ENCODE data around the gene SYNDIG1.

SYNDIG1 gene

DNA sequence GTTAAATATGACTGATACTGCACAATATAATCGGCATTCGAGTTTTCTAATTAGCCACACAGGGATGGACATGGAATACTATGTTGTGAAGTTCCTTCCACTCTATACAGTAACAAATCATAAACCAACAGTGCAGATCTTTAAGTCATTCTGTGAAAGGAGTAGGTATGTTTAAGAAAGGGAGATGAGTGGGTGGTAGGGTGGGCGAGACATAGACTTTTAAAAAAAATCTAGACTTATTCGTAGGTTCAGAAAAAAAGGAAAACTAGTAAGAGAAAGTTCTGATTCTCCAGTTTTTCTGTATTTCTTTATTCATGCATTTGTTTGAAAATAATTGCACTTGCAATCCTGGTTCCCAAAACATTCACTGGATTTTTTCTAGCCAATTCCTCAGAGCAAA, 61.8 kb downstream of the SYNDIG1 start:
- TF ChIP-seq, protein P1, sequence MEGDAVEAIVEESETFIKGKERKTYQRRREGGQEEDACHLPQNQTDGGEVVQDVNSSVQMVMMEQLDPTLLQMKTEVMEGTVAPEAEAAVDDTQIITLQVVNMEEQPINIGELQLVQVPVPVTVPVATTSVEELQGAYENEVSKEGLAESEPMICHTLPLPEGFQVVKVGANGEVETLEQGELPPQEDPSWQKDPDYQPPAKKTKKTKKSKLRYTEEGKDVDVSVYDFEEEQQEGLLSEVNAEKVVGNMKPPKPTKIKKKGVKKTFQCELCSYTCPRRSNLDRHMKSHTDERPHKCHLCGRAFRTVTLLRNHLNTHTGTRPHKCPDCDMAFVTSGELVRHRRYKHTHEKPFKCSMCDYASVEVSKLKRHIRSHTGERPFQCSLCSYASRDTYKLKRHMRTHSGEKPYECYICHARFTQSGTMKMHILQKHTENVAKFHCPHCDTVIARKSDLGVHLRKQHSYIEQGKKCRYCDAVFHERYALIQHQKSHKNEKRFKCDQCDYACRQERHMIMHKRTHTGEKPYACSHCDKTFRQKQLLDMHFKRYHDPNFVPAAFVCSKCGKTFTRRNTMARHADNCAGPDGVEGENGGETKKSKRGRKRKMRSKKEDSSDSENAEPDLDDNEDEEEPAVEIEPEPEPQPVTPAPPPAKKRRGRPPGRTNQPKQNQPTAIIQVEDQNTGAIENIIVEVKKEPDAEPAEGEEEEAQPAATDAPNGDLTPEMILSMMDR (IDR thresholded peaks at IDR 0.05): no peak
- Histone ChIP-seq H3K36me3 (no peaks in the 10 kb centered on the region), H3K27me3 (no peaks in the 10 kb centered on the region), H3K27ac (no peak overlapping the region), H3K9me3 (no peaks in the 10 kb centered on the region), H3K4me3 (ENCODE audit: low read depth in 1 of 2, low read length in 1 of 2) (no peak overlapping the region), H3K4me1 (ENCODE audit: control insufficient read depth in 1 of 2, insufficient read depth in 1 of 2, low read depth in 1 of 2, low read length in 1 of 2) (no peaks in the 10 kb centered on the region)

DNA sequence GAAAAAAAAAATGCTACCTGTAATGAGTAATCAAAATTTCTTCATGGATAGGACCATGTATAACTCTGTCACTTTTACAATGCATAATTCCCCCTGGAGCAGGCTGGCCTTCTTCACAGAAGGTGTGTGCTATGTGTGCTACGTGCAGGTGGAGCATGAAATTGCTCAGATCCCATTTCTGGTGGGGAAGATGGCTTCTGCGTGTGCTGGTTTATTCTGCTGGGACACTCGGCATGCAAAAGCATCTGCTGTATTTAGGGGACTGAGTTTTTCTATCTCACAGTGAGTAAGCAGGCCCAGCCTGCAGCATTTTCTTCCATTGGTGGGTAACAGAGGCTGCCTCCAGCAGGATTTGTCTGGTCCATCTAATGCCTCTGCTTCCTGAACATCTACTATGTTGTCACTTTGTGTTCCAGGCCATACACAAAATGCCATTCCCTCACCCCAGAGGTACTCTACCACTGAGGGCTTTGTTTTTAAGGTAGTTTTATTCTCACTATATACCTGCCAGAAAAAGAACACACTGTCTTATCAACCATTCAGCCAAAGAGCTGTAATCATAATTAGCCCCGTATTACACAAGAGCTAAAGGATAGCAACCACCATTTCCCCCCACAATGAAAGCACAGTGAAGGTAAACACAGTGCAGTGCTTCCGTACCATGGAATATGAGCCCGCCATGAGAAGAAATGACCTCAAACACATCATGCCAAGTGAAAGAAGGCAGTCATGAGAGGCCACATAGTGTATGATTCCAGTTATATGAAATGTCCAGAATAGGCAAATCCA, 62.4 kb downstream of the SYNDIG1 start:
- no peak overlapping the region for H3K27ac ChIP-seq
- H3K36me3 ChIP-seq: no peaks in the 10 kb centered on the region
- H3K4me1 ChIP-seq (ENCODE audit: control insufficient read depth in 1 of 2, insufficient read depth in 1 of 2, low read depth in 1 of 2, low read length in 1 of 2): no peaks in the 10 kb centered on the region
- H3K27me3 ChIP-seq: no peaks in the 10 kb centered on the region
- no peaks in the 10 kb centered on the region for H3K9me3 ChIP-seq
- no peak overlapping the region for H3K4me3 ChIP-seq (ENCODE audit: low read depth in 1 of 2, low read length in 1 of 2)
- TF ChIP-seq, protein P1 (IDR thresholded peaks at IDR 0.05): no peak

DNA sequence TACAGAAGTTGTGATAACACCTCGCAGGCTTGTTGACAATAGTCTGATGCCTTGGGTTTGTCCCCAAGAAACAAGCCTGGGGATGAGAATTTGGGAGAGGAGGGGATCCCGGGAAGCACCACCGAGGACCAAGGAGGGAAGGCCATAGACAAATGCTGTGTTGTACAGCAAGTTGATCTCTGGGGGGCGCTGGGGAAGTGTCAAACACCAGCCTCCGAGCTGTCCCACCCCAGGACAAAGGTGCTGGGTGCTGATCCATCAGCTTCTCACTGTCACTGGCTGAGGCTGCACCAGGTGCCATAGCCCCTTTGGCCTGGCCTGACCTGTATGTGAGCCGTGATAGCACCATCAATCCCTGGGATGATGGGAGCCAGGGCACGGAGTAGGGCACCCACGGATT, 64.0 kb downstream of the SYNDIG1 start:
- Histone ChIP-seq H3K36me3 (no peaks in the 10 kb centered on the region), H3K27ac (no peak overlapping the region), H3K4me1 (ENCODE audit: control insufficient read depth in 1 of 2, insufficient read depth in 1 of 2, low read depth in 1 of 2, low read length in 1 of 2) (no peaks in the 10 kb centered on the region), H3K9me3 (no peaks in the 10 kb centered on the region), H3K27me3 (no peaks in the 10 kb centered on the region), H3K4me3 (ENCODE audit: low read depth in 1 of 2, low read length in 1 of 2) (no peak overlapping the region)
- TF ChIP-seq, protein P1 (IDR thresholded peaks at IDR 0.05): no peak

DNA sequence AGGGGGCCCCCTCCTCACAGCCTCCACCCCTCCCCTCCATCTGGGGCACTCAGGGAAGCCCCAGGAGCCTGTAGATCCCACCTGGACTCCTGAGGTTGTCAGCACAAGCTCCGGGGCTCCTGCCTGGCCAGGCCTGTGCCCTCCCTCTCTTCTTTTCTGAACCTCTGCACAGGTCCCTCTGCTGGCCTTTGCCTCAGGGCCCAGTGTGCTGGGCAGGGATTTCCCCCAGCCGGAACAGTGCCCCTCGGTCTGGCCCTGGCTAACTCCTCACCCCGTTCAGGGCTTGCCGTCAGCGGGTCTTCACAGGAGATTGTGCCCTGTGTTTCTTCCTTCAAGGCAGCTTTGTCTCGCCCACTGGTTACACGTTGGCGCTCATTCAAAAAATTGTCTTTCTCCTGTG, 64.9 kb downstream of the SYNDIG1 start:
- Histone ChIP-seq H3K27ac (no peak overlapping the region), H3K9me3 (no peaks in the 10 kb centered on the region), H3K27me3 (no peaks in the 10 kb centered on the region), H3K4me3 (ENCODE audit: low read depth in 1 of 2, low read length in 1 of 2) (no peak overlapping the region), H3K4me1 (ENCODE audit: control insufficient read depth in 1 of 2, insufficient read depth in 1 of 2, low read depth in 1 of 2, low read length in 1 of 2) (no peaks in the 10 kb centered on the region), H3K36me3 (no peaks in the 10 kb centered on the region)
- TF ChIP-seq, protein P1 (IDR thresholded peaks at IDR 0.05): no peak

DNA sequence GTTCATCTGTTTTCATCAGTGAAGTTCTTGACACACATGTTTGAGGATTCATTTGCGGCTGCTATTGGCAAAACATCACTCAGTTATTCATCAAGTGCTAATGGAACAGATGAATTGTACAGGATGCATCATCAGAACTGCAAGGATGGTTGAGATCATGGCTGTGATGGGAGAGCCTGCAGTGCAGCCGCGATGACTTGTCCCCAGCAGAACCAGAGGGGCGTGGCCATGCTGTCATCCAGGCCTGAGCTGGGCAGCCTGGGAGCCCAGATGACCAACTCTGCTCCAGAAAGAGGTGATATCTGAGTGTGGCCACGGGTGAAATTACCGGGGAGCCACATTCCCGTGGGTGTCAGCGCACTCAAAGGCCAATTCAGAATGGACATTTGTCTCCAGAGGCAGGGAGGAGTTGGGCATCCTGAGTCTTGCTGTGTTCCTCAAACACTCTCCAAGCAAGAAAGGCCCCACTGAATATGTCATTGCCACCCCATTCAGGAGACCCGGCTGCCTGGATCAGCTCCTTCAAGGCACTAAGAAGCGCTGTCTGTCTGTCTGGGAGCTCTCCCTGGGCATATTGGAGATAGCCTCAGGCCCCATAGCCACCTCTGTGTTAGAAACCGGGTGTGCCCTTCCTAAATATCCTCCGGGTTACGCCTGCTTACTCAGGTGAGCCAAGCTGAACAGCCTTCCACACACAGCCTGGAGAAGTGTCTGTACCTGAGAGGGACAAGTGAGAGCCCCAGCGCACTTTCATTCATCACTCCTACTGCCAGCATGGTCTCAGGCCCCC, 66.7 kb downstream of the SYNDIG1 start:
- Histone ChIP-seq H3K4me1 (ENCODE audit: control insufficient read depth in 1 of 2, insufficient read depth in 1 of 2, low read depth in 1 of 2, low read length in 1 of 2) (no peaks in the 10 kb centered on the region), H3K36me3 (no peaks in the 10 kb centered on the region), H3K27ac (no peak overlapping the region), H3K27me3 (no peaks in the 10 kb centered on the region), H3K4me3 (ENCODE audit: low read depth in 1 of 2, low read length in 1 of 2) (no peak overlapping the region), H3K9me3 (no peaks in the 10 kb centered on the region)
- TF ChIP-seq, protein P1 (IDR thresholded peaks at IDR 0.05): no peak

Data from neutrophil (primary cell).